AG09319 (cell line): ENCODE measurements around the gene CELA1.
"Not testable (repeated sequence)": the region's sequence is repeated elsewhere in the genome, so short reads cannot be mapped to it uniquely, and the experiment has no call there.

Source experiments
- DNase-seq: peaks from one replicate; pipeline ENCODE4 v3.0.0-alpha.2; 2010; ENCODE audit warnings: low read depth; ENCODE audit errors: extremely low read depth
- CTCF ChIP-seq: IDR thresholded peaks from 2 replicates; pipeline ENCODE4 v1.5.1; 2011; ENCODE audit warnings: low read depth, mild to moderate bottlenecking, inconsistent platforms, low read length, moderate library complexity

Gene CELA1

DNA sequence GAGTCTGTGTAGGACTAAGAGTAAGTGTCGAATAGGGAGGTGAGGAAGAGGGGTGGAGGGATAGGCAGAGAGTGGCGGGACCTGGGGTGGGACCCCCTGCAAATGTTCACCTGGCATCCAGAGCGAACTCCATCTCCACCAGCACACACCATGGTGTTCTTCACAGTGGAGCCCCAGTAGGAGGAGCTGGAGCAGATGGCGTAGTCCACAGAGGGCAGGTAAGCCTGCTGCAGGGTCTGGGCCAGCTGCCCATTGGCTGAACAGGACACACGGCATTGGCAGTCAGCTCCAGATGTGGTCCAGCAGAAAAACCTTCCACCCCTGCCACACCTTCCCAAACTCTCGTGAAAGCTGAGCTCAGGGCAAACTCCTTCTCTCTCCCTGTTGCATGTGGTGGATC is 6.7 kb downstream of the CELA1 start:
- no peak for DNase-seq
- no peak for TF ChIP-seq CTCF

- not testable (repeated sequence) for DNase-seq
Observed at GRCh38 chr12:51337336-51337735, 9.1 kb downstream of the CELA1 start.

DNA sequence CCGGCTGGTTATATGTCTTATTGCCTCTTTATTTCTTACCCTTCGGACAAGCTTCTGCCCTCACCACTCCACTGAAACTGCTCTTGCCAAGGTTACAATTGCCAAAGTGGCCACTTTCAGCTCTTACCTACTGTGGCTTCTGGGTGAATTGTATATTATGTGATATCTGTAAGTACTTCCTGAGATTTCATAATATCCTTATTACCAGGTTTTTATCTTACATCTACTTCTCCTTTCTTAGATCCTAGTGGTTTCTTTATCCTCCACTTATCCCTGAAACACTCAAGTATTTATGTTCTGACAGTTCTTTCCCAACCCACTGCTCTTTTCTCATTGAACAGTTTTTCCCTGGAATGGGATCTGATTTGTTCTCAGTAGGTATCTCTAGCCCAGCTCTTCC is 10.5 kb downstream of the CELA1 start:
- no peak for DNase-seq
- TF ChIP-seq CTCF: no peak

DNA sequence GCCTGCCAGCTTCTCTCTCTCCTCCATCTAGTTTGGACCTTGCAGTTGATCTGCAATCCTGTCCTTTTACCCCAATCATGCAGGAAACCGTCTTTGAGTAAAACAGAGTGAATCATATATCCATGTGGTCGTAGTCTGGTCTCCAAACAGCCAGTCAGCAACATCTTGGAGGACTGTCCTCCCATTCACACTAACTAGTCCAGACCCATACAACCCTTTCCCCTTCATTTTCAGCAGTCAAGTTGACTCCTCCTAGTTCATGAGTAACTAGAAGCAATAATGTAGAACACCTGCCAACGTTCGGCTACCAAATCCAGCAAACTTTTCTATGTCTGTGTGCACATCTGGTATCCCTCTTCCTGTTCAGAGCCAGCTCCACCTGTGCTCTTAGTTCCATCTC is 11.7 kb downstream of the CELA1 start:
- no peak for DNase-seq
- TF ChIP-seq CTCF: no peak

- no peak for TF ChIP-seq CTCF
- DNase-seq: no peak
Observed at GRCh38 chr12:51333536-51333935, 12.9 kb downstream of the CELA1 start.

DNA sequence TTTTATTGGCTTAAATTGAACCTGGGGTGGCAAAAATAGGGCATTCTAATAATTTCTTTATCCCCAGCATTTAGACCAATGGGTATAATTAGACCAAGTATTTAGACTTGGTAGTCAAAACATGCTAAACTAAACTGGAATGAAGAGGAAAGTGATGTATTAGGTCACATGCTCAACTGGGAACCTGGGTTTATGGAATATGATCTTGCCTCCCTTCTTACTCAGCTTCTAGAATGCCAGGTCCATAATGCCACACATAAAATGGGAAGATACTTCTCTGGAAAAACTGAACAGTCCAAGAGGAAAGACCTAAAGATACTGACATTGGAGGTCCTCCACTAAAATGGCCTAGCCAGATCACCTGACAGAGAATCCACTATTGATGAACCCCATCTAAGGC is 16.3 kb downstream of the CELA1 start:
- no peak for TF ChIP-seq CTCF
- no peak for DNase-seq

- TF ChIP-seq CTCF: no peak
- DNase-seq: no peak
Observed at GRCh38 chr12:51329742-51330141, 16.7 kb downstream of the CELA1 start.

GRCh38 chr12:51328587-51328986 is 17.9 kb downstream of the CELA1 start:
- no peak for DNase-seq
- no peak for TF ChIP-seq CTCF
